Stomach (tissue), 9 donors: ENCODE data around the gene GTF3C4. TPM values are rescaled to one million over a fixed set of nuclear protein-coding genes. Genes with fewer than 3 reads are reported as not detected.

Experiments
- DNase-seq, 2 donors: peaks; one replicate each; pipeline versions ENCODE4 v3.0.0 to v3.0.0-alpha.2; 2013 to 2019
- H3K27ac ChIP-seq, 5 donors: fragments of 200-600 bp in 4 of 5; sonication (generic) in 4 of 5; one replicate each; pipeline ENCODE4 v1.5.1; 2013 to 2019; ENCODE audit warnings: mild to moderate bottlenecking in 1 of 5, moderate library complexity in 1 of 5
- H3K27me3 ChIP-seq, 3 donors: fragments of 200-600 bp; sonication (generic); one replicate each; pipeline ENCODE4 v1.5.1; 2017 to 2019; ENCODE audit warnings: mixed run types in 1 of 3
- H3K36me3 ChIP-seq, 4 donors: fragments of 200-600 bp; sonication (generic); 1 replicate in 3 of 4; 2 replicates in 1 of 4; pipeline ENCODE4 v1.5.1; 2016 to 2019
- H3K4me1 ChIP-seq, 4 donors: fragments of 200-600 bp; sonication (generic); one replicate each; pipeline ENCODE4 v1.5.1; 2016 to 2019
- H3K4me3 ChIP-seq, 4 donors: fragments of 200-600 bp; sonication (generic) in 3 of 4; one replicate each; pipeline ENCODE4 v1.5.1; 2016 to 2019; ENCODE audit warnings: mild to moderate bottlenecking in 1 of 4
- H3K9me3 ChIP-seq, 4 donors: fragments of 200-600 bp; sonication (generic); one replicate each; pipeline ENCODE4 v1.5.1; 2016 to 2019
- EP300 ChIP-seq: sonication (generic); formaldehyde crosslinking; IDR thresholded peaks from one replicate; pipeline ENCODE4 v1.6.1; 2017; ENCODE audit warnings: antibody characterized with exemption
- POLR2A ChIP-seq, 4 donors: fragments of 450-650 bp; IDR thresholded peaks; one replicate each; pipeline ENCODE4 v1.6.1; 2016; ENCODE audit warnings: antibody characterized with exemption in 4 of 4, control low read depth in 2 of 4, mild to moderate bottlenecking in 1 of 4, moderate library complexity in 1 of 4
- POLR2AphosphoS5 ChIP-seq, 3 donors: sonication (generic); formaldehyde crosslinking; IDR thresholded peaks; one replicate each; pipeline ENCODE4 v1.6.1; 2016; ENCODE audit warnings: antibody characterized with exemption in 3 of 3
- WGBS, 5 donors: extraction: QIAGEN DNeasy Blood & Tissue Kit in 3 of 5; methylation state at CpG; one replicate each; pipeline versions ENCODE4 v1.1.5 to v1.1.7; 2013 to 2018; 5-methylcytosine and 5-hydroxymethylcytosine counted together
- intact Hi-C: fragments of 100-400 bp; cut with DNase I; formaldehyde crosslinking; loops from one replicate; pipeline ENCODE4 v1.15.1; 2023; ENCODE audit warnings: low total_unique reads
- polyA plus RNA-seq, 3 donors: library from polyadenylated mRNA; stranded (reverse); fragments of 200-250 nt; gene quantifications; one replicate each; pipeline ENCODE4 v1.2.3, GENCODE V29; 2013
- total RNA-seq, 5 donors: library from RNA; depleted of rRNA; stranded (reverse); fragments of >200 nt; gene quantifications; one replicate each; pipeline versions ENCODE4 v1.1.0 to v1.2.3, GENCODE V29; 2014 to 2016
- TF ChIP-seq, protein P1 (sequence below), 7 experiments: fragments of 450-650 bp in 4 of 7; fragments of 200-600 bp in 3 of 7; sonication (generic) in 3 of 7; IDR thresholded peaks; one replicate each; pipeline ENCODE4 v1.5.1; 2016 to 2019; ENCODE audit warnings: antibody characterized with exemption in 7 of 7, control low read depth in 2 of 7, mild to moderate bottlenecking in 1 of 7
- donor health status: healthy with polysubstance abuse.
- donor health status: Bipolar disorder and iron deficiency.
- donor health status: healthy.

GTF3C4 gene
- total and polyA plus RNA-seq, 8 donors, result 2.6 to 68.8 (median 11.4) TPM

DNA sequence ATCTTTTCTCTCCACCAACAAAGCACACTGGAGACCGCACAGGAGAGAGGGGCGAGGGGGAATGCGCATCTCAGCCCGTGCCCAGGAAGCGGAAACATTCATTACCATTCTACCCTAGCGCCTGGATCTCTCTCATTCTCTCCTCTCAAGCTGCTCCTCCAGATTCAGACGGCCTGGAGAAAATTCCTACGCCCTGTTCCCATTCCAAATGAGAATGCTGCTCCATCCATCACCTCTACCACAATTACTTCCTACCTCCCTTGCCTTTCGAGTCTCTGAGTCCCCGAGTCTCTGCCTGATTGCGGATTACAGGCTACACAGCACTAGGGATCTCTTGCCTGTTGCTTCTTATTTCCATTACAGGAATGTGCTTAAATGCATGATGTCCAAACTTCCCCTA, 7.1 kb upstream of the GTF3C4 start:
- DNase-seq, result no peak
- intact Hi-C loops, result no loop called here
- H3K27ac ChIP-seq, result no peak overlapping the region
- peaks cover 24 to 48% (median 45%) of the 10 kb centered on the region in 4 donors for H3K36me3 ChIP-seq
- TF ChIP-seq, protein P1, sequence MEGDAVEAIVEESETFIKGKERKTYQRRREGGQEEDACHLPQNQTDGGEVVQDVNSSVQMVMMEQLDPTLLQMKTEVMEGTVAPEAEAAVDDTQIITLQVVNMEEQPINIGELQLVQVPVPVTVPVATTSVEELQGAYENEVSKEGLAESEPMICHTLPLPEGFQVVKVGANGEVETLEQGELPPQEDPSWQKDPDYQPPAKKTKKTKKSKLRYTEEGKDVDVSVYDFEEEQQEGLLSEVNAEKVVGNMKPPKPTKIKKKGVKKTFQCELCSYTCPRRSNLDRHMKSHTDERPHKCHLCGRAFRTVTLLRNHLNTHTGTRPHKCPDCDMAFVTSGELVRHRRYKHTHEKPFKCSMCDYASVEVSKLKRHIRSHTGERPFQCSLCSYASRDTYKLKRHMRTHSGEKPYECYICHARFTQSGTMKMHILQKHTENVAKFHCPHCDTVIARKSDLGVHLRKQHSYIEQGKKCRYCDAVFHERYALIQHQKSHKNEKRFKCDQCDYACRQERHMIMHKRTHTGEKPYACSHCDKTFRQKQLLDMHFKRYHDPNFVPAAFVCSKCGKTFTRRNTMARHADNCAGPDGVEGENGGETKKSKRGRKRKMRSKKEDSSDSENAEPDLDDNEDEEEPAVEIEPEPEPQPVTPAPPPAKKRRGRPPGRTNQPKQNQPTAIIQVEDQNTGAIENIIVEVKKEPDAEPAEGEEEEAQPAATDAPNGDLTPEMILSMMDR (IDR thresholded peaks at IDR 0.05), result no peak
- TF ChIP-seq POLR2AphosphoS5 (IDR thresholded peaks at IDR 0.05), result no peak
- no peak overlapping the region for H3K4me3 ChIP-seq
- 72 to 79% (median 76%) methylated on average over 10 to 11 of the region's 11 CpGs for WGBS, 5 donors
- no peaks in the 10 kb centered on the region for H3K27me3 ChIP-seq
- peaks cover 0 to 6% (median 2%) of the 10 kb centered on the region in 4 donors for H3K4me1 ChIP-seq
- no peaks in the 10 kb centered on the region for H3K9me3 ChIP-seq

DNA sequence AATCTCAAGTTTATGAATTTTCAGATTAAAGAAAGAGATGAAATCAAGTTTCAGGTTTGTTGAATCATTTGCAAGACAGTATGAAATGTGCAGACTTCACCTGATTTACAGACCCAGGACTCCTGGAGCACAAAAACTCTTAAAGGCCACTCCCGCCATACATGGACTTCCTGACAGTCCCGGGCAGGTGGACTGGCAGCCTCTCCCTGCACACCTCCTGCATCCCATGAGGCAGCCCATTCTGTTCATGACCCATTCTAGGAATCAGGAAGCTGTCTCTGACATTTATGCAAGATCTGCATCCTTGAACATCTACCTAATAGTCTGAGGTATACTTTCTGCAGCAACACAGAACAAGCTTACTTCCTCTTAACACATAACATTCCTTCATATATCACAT, 6.4 kb upstream of the GTF3C4 start:
- Histone ChIP-seq H3K36me3 (peaks cover 18 to 40% (median 38%) of the 10 kb centered on the region in 4 donors), H3K9me3 (no peaks in the 10 kb centered on the region), H3K4me3 (no peak overlapping the region), H3K27ac (no peak overlapping the region), H3K27me3 (no peaks in the 10 kb centered on the region), H3K4me1 (peaks cover 0 to 13% (median 5%) of the 10 kb centered on the region in 4 donors)
- TF ChIP-seq EP300 (no peak), POLR2A (IDR thresholded peaks at IDR 0.05) (no peak), POLR2AphosphoS5 (IDR thresholded peaks at IDR 0.05) (no peak)
- TF ChIP-seq, protein P1 (IDR thresholded peaks at IDR 0.05), result no peak
- 79 to 90% (median 88%) methylated on average over 2 of the region's 2 CpGs for WGBS, 5 donors
- intact Hi-C loops, result no loop called here
- DNase-seq, result no peak

DNA sequence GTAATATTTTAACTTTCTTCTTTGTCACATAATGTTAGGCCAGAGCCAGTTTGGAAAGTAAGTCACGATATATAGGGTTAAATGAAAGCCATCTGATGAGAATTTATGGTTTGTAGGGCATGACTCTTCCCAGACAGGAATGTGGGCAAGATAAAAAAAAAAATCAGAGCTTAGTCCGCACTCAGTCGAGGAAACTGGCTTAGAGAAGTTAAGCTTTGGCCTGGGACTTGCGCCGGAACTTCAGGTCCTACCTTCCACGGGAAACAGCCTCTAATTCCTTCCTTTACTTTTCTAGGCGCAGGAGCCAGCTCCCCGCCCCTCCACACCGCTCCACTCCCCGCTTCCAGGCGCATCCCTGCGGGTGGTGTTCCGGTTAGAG, 956 bp upstream of the GTF3C4 start:
- intact Hi-C loops, result no loop called here
- Histone ChIP-seq H3K9me3 (no peaks in the 10 kb centered on the region), H3K4me3 (peak overlapping the region; percentile 74 to 90 (median 84)), H3K4me1 (peaks cover 26 to 54% (median 41%) of the 10 kb centered on the region in 4 donors), H3K27me3 (no peaks in the 10 kb centered on the region), H3K36me3 (no peaks in the 10 kb centered on the region), H3K27ac (peak overlapping the region; percentile 94 to 98 (median 96))
- TF ChIP-seq, protein P1 (IDR thresholded peaks at IDR 0.05), result no peak
- TF ChIP-seq POLR2AphosphoS5 (IDR thresholded peaks at IDR 0.05) (no peak), POLR2A (IDR thresholded peaks at IDR 0.05) (no peak), EP300 (no peak)
- WGBS, 5 donors, result 0 to 1% (median 0%) methylated on average over 11 to 13 of the region's 13 CpGs
- no peak for DNase-seq

DNA sequence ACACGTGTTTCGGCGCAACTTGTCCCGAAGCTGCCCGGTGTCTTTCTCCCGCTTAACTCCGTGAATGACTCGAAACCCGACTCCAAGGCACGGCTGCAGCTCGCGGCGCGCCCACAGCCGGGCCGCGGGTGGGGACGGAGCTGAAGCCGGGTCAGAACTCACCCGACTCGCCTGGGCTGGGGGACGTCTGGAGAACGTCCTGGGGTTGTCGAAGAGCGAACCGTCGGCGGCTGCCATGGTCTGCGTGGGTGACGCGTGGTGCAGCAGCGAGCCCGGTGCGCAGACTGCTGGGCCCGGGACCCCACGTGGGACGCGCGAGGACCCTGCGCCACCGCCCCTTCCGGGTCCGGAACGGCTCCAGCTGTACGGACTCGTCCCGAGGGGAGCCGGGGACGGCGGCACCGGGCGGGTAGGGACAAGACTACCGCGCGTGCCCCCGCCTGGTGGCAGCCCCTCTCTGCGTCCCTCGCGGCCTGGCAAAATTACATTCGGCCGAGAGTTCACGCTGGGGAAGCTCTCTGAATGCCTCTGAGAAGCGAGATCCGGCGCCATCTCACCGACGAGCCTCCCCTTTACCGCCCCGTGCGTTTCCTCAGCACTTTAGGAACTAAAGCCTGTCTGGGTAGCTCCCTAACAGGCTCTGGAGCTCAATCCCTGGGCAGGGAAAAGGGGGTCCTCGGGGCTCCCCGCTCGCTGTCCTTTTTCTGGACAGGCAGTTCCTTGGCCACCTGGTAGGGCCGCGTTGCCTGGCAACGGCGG, 387 bp upstream of the GTF3C4 start, which contains the start of gene DDX31:
TSS of gene DDX31 (minus strand) at position 286 of the 759 bp plus-strand sequence. CDS start at position 237, 49 bp downstream.
- Histone ChIP-seq H3K4me3 (peak within 1 kb of the TSS; percentile 74 to 90 (median 84)), H3K27me3 (no peaks in the 10 kb centered on the region), H3K27ac (peak within 1 kb of the TSS; percentile 94 to 98 (median 96)), H3K4me1 (peaks cover 26 to 60% (median 44%) of the 10 kb centered on the region in 4 donors), H3K36me3 (no peaks in the 10 kb centered on the region), H3K9me3 (no peaks in the 10 kb centered on the region)
- 0 to 1% (median 0%) methylated on average over 31 to 77 of the region's 77 CpGs for WGBS, 5 donors
- DNase-seq, result peak; percentile 89 to 94
- intact Hi-C loops, result no loop called here
- peak in 1 of 4 donors; percentile 17 for TF ChIP-seq POLR2A (IDR thresholded peaks at IDR 0.05)
- TF ChIP-seq, protein P1 (IDR thresholded peaks at IDR 0.05), result no peak
- TF ChIP-seq EP300, result no peak
- TF ChIP-seq POLR2AphosphoS5 (IDR thresholded peaks at IDR 0.05), result peak; percentile 45 to 87 (median 57)
